Vagina (tissue), 2 donors: ENCODE results near the gene TMEM63B. TPM values are rescaled to one million over a fixed set of nuclear protein-coding genes. Genes with fewer than 3 reads are reported as not detected.

ENCODE experiments used
- DNase-seq, 2 donors: peaks; one replicate each; pipeline ENCODE4 v3.0.0-alpha.2; 2017; ENCODE audit errors: extremely low spot score in 2 of 2
- H3K27ac ChIP-seq: fragments of 200-600 bp; sonication (generic); one replicate; pipeline ENCODE4 v1.5.1; 2019
- H3K27me3 ChIP-seq: fragments of 200-600 bp; sonication (generic); one replicate; pipeline ENCODE4 v1.5.1; 2019
- H3K36me3 ChIP-seq, 2 donors: fragments of 200-600 bp; sonication (generic); one replicate each; pipeline ENCODE4 v1.5.1; 2017 to 2019
- H3K4me1 ChIP-seq: fragments of 200-600 bp; sonication (generic); one replicate; pipeline ENCODE4 v1.5.1; 2019
- H3K4me3 ChIP-seq, 2 donors: fragments of 200-600 bp; sonication (generic); 1 replicate in 1 of 2; 2 replicates in 1 of 2; pipeline ENCODE4 v1.5.1; 2016 to 2019
- H3K9me3 ChIP-seq: fragments of 200-600 bp; sonication (generic); one replicate; pipeline ENCODE4 v1.5.1; 2019
- CTCF ChIP-seq, 3 experiments: fragments of 450-650 bp in 2 of 3; fragments of 200-600 bp in 1 of 3; sonication (generic) in 1 of 3; IDR thresholded peaks; one replicate each; pipeline ENCODE4 v1.5.1; 2017 to 2019; ENCODE audit warnings: antibody characterized with exemption in 3 of 3, mild to moderate bottlenecking in 2 of 3, moderate library complexity in 2 of 3
- POLR2A ChIP-seq, 2 donors: fragments of 450-650 bp; IDR thresholded peaks; one replicate each; pipeline ENCODE4 v1.6.1; 2017; ENCODE audit warnings: antibody characterized with exemption in 2 of 2, mild to moderate bottlenecking in 2 of 2, moderate library complexity in 2 of 2
- POLR2AphosphoS5 ChIP-seq, 2 donors: sonication (generic); formaldehyde crosslinking; IDR thresholded peaks; one replicate each; pipeline ENCODE4 v1.9.0; 2017; ENCODE audit warnings: antibody characterized with exemption in 2 of 2, mild to moderate bottlenecking in 2 of 2, low read depth in 1 of 2; ENCODE audit not compliant: insufficient read depth in 1 of 2
- intact Hi-C: fragments of 100-400 bp; cut with DNase I; formaldehyde crosslinking; loops from one replicate; pipeline ENCODE4 v1.15.1; 2023
- total RNA-seq: library from RNA; depleted of rRNA; stranded (reverse); fragments of >200 nt; gene quantifications from one replicate; pipeline ENCODE4 v1.2.3, GENCODE V29; 2016

Gene TMEM63B
- total RNA-seq, 1 donor from 2014 or later: 32.4 TPM

GRCh38 chr6:44126320-44127149, 819 bp upstream of the TMEM63B start:
- H3K4me3 ChIP-seq: peak overlapping the region; percentile 78 to 98
- TF ChIP-seq POLR2A (IDR thresholded peaks at IDR 0.05): no peak
- no peak for TF ChIP-seq POLR2AphosphoS5 (IDR thresholded peaks at IDR 0.05; ENCODE audit: insufficient read depth in 1 of 2, low read depth in 1 of 2)
- TF ChIP-seq CTCF (IDR thresholded peaks at IDR 0.05): no peak
- H3K4me1 ChIP-seq: peaks cover 73% of the 10 kb centered on the region
- no peaks in the 10 kb centered on the region for H3K36me3 ChIP-seq
- DNase-seq: no peak
- peak overlapping the region; percentile 88 for H3K27ac ChIP-seq
- H3K27me3 ChIP-seq: no peaks in the 10 kb centered on the region
- intact Hi-C loops: no loop called here
- no peaks in the 10 kb centered on the region for H3K9me3 ChIP-seq

- Histone ChIP-seq H3K4me1 (peaks cover 74% of the 10 kb centered on the region), H3K9me3 (no peaks in the 10 kb centered on the region), H3K27me3 (no peaks in the 10 kb centered on the region), H3K4me3 (peak overlapping the region; percentile 78 to 98), H3K27ac (peak overlapping the region; percentile 88), H3K36me3 (no peaks in the 10 kb centered on the region)
- no peak for DNase-seq
- no peak for TF ChIP-seq CTCF (IDR thresholded peaks at IDR 0.05)
- no peak for TF ChIP-seq POLR2AphosphoS5 (IDR thresholded peaks at IDR 0.05; ENCODE audit: insufficient read depth in 1 of 2, low read depth in 1 of 2)
- TF ChIP-seq POLR2A (IDR thresholded peaks at IDR 0.05): no peak
- intact Hi-C loops: no loop called here
Measured at GRCh38 chr6:44128020-44128917, 915 bp downstream of the TMEM63B start.

- Histone ChIP-seq H3K4me1 (peaks cover 63% of the 10 kb centered on the region), H3K27ac (no peak overlapping the region)
Measured at GRCh38 chr6:44129841-44130322, 2.5 kb downstream of the TMEM63B start.

GRCh38 chr6:44131892-44132291, 4.5 kb downstream of the TMEM63B start:
- no peak for DNase-seq
- peaks cover 0 to 12% of the 10 kb centered on the region in 2 donors for H3K36me3 ChIP-seq
- TF ChIP-seq POLR2AphosphoS5 (IDR thresholded peaks at IDR 0.05; ENCODE audit: insufficient read depth in 1 of 2, low read depth in 1 of 2) (no peak), CTCF (IDR thresholded peaks at IDR 0.05) (no peak), POLR2A (IDR thresholded peaks at IDR 0.05) (no peak)
- H3K9me3 ChIP-seq: no peaks in the 10 kb centered on the region
- no peak overlapping the region for H3K4me3 ChIP-seq
- intact Hi-C loops: no loop called here
- H3K4me1 ChIP-seq: peaks cover 45% of the 10 kb centered on the region
- H3K27me3 ChIP-seq: no peaks in the 10 kb centered on the region
- H3K27ac ChIP-seq: no peak overlapping the region

More at GRCh38 chr6:44129841-44130322, 2.5 kb downstream of the TMEM63B start:
- H3K36me3 ChIP-seq: peaks cover 0 to 3% of the 10 kb centered on the region in 2 donors
- no peak overlapping the region for H3K4me3 ChIP-seq
- no peaks in the 10 kb centered on the region for H3K27me3 ChIP-seq
- TF ChIP-seq POLR2A (IDR thresholded peaks at IDR 0.05) (no peak), CTCF (IDR thresholded peaks at IDR 0.05) (no peak), POLR2AphosphoS5 (IDR thresholded peaks at IDR 0.05; ENCODE audit: insufficient read depth in 1 of 2, low read depth in 1 of 2) (no peak)
- intact Hi-C loops: no loop called here
- H3K9me3 ChIP-seq: no peaks in the 10 kb centered on the region
- no peak for DNase-seq
